Superior temporal gyrus (tissue), 1 donor: ENCODE data around the gene DSTYK.
"Not testable (repeated sequence)": the region's sequence is repeated elsewhere in the genome, so short reads cannot be mapped to it uniquely, and the experiment has no call there.

Experiments used
- DNase-seq: peaks from one replicate; pipeline ENCODE4 v3.0.0-alpha.2; 2016; ENCODE audit errors: extremely low spot score

Gene DSTYK

DNA sequence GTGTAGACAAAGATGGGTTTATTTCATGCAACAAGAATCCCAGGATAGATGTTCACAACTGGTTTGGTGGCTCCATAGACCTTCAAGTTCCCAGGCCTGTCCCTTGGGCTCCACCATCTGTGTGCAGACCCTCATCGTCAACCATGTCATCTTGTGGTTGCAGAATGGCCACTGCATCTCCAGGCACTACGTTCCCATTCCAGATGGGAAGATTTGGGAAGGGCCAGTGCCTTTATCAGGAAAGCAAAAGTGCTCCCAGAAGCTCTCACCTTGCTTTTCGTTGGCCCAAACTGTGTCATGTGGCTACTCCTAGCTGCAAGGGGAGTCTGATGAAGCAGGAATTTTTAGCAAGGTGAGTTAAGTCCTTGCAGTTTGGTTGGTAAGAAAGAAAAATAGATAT lies 29.1 kb upstream of the DSTYK start:
- DNase-seq: no peak

- DNase-seq: peak; percentile 63
These were observed 28.6 kb upstream of the DSTYK start for GRCh38 chr1:205240118-205240517.

- DNase-seq: no peak
These were observed 27.6 kb upstream of the DSTYK start for GRCh38 chr1:205239078-205239477.

DNA sequence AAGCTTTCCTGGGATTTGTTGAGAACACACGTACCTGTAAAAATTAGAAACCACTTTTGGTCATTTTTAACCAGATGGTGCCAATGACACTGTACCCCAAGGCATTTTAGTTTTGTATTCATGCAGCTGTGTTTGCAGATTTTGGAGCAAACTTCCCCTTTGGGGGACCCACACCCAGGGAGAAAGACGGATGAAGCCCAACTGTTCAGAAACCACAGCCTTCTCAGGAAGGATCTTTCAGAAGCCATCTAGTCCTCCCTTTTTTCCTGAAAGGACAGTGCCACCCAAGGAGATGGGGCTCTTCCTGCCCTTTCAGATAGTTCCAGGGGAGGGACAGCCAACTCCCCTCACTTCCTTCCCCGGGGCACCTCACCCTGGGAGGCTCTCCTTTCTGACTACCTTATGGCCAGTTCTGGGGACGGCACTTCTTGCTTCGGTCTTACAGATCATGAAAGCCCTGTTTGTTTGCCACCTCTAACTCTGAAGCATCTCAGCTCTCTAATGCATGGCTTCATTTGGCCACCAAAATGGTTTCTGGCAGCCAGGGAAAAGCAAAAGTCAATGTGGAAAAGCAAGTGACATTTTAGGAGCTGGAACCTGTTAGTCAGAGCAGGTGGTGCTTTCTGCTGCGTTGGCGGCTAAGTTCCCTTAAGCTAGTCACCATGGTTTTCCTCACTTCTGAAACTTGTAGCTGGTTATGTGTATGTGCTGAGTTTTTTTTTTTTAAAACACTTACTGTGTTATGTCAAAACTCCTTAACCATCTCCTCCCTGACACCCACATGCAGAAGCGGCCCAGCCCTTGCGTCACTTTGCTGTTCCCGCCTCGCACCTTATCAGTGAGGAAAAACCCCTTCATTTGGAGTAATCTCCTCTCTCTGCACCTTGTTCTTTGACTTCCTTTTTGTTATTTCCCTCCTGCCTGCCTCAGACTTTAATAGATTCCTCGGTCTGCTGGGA lies 26.3 kb upstream of the DSTYK start:
- peak; percentile 72 for DNase-seq

GRCh38 chr1:205236951-205237475 lies 25.5 kb upstream of the DSTYK start:
- peak; percentile 26 for DNase-seq

DNA sequence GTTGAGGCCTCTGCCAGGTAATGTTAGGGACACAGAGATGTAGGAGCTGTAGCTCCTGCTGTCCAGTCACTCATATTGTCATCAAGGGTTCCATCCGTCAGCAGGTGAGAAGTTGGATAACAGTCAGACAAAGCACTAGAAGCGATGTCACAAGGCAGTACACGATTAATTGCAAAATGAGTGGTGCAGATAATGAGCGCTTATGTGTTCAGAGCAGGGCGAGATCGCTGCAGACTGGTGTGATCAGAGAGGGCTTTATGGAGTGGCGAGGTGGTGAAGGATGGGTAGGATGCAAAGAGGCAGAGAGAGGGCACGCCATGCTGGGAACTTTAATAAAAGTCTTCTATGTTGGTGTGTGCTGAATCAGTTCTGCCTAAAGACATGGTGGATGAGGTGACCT lies 25.0 kb upstream of the DSTYK start:
- DNase-seq: peak; percentile 65

DNA sequence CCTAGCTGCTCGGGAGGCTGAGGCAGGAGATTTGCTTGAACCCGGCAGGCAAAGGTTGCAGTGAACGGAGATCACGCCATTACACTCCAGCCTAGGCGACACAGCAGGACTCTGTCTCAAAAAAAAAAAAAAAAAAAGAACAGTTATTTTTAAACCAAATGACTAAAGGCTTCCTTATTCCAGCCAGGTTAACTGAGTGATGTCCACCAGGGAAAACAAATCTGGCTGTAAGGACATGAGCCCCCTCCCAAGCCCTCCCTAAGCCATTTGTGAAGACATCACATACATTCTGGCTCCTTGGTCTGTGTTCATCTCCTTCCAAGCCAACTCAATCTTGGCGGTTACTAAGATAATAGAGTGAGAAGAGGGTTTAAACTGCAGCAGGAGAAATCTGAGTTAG lies 24.4 kb upstream of the DSTYK start:
- no peak for DNase-seq

DNA sequence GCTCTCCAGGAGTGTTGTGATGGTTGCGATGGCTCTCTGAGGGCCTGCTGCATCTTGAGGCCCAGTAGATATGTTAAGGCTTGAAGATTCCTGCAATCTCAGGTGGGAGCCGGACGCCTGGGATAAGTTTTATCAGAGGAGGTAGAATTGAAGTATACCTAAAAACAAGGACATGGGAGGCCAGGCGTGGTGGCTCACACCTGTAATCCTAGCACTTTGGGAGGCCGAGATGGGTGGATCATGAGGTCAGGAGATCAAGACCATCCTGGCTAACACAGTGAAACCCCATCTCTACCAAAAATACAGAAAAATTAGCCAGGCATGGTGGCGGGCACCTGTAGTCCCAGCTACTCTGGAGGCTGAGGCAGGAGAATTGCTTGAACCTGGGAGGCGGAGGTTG lies 22.5 kb upstream of the DSTYK start:
- not testable (repeated sequence) for DNase-seq

- DNase-seq: no peak
These were observed 21.5 kb upstream of the DSTYK start for GRCh38 chr1:205232945-205233397.

DNA sequence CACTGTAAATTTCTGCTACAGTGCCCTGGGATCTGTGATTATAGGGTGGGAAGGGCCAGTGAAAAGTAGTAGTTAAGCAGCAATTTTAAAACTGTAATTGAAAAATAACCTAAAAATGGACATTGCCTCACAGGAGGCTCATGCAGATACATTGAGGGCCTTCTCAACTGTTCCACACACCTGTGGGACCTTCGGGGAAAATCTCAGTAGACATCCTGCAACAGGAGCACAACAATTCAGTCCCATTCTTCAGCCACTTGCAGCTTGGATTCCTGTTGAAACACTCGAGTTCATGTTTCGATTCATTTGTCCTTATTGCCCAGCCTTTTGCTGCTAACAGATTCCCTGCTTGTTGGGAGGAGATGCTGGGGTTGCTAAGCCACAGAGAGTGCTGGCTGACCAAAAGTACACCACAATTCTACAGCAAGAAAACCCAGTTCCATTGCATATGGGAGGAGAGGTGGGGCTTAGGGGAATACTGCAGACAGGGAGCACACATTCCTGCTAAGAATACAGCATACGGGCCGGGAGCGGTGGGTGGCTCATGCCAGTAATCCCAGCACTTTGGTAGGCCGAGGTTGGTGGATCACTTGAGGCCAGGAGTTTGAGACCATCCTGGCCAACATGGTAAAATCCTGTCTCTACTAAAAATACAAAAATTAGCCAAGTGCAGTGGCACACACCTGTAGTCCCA lies 20.8 kb upstream of the DSTYK start:
- peak; percentile 52 for DNase-seq

GRCh38 chr1:205230982-205231381 lies 19.5 kb upstream of the DSTYK start:
- DNase-seq: peak; percentile 72

- peak; percentile 78 for DNase-seq
These were observed 18.6 kb upstream of the DSTYK start for GRCh38 chr1:205229916-205230700.

DNA sequence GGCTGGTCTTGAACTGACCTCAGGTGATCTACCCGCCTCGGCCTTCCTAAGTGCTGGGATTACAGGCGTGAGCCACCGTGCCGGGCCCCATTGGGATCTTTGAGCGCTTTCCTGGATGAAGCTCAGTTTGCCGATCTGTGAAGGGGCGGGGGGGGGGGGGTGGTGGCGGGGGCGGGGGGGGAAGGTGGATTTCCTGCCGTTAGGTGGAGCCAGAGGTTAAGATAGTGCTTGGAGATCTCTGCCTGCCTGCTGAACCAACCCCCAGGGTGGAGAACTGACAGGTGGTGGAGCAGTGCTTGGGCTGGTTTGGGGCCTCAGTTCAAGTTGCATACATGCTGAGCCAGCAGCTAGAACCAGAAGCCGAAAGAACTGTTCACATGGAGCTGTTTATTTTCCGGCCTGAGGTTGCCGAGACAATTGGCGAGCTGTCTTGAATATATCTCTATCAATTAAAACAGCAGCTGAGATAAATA lies 17.9 kb upstream of the DSTYK start:
- peak; percentile 87 for DNase-seq

DNA sequence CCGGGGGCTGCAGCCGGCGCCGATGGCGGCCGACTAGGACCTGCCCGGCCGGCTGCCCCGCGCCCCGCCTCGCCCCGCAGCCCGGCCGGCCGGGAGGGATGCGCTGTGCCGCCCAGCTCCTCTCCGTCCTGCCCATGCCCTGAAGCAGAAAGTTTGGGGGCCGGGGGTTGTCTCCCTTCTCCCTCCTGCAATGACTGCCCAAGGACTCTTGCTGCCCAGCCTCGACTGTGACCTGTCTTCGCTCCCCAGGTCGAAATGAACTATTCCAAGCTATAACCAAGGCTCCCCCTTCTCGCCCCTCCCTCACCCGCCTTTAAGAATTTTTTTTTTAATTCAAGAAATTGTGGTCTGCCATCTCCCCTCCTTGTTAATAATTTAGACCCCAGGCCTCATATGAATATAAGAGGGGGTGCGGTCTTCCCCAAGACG lies 16.6 kb upstream of the DSTYK start:
- DNase-seq: no peak

DNA sequence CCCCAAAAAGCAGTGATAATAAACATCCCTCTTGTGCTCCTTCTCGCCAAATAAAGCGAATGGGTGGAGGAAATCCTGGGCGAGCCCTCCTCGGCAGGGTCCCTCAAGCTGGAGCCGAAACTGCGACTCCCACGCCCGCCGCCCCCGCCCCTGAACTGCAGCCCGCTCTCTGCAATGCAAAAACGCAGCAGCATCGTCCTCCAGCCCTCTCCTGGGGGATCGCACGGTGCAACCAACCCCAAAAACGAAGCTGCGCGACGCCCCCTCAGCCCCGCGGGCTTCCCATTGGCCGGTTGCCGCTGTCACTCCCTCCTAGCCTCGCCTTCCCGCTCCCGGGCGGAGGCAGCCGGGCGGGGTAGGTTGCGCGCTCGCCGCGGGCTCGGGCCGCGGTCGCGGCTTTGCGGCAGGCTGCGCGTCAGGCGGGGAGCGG lies 16.1 kb upstream of the DSTYK start, which contains the start of gene TMCC2:
Gene TMCC2, plus strand, starts transcription at position 363 of the 430 bp plus-strand sequence. CDS start 619 bp downstream, outside the sequence.
- peak; percentile 97 for DNase-seq

DNA sequence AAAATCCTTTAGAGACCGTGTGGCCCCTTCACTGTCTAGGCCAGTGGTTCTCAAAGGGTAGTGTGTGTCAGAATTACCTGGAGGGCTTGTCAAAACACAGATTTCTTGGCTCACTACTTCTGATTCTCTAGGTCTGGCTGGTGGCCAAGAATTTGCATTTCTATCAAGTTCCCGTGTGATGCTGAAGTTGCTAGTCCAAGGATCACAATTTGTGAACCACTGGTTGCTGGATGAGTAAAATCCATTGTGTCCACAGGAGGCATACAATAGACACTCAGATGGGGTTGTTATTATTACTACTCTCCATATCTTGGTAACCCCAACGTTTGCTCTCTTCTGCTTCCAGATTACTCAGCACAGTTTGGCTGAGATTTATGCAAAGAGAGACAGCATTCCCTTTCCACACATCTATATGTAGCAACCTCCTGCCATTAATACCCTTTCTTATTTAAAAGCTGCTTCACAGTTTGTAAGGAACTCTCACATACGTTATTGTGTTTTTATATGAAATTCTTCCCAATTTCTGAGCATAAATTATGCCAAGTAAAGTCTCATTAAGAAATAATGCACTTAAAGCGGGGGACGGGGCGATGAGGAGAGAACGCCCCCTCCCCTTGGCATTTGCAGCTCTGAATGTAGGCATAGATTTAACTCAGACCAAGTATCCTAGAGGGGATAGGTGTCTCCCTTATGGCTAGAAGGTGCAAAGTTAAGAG lies 15.5 kb upstream of the DSTYK start:
- DNase-seq: peak; percentile 72

GRCh38 chr1:205225901-205226765 lies 14.6 kb upstream of the DSTYK start:
- DNase-seq: peak; percentile 31

DNA sequence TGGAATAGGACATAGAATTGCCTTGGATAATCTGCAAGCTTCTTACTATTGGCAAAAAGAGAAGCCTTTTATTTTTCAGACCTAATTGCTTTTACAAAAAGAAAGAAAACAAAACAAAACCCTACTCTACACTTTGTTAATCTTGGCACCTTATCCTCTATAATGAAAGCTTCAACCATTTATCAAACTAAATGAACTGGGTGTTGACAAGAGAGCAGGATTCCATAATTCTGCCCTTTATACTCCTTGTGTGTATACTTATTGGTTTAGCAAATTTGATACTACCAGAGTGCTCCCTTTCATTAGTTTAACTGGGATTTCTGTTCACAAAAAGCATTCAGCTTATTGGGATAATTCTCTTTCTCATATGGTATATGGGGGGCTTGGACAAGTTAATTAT lies 13.2 kb upstream of the DSTYK start:
- no peak for DNase-seq

- no peak for DNase-seq
These were observed 8.9 kb upstream of the DSTYK start for GRCh38 chr1:205220421-205220820.

GRCh38 chr1:205217418-205217817 lies 5.9 kb upstream of the DSTYK start:
- DNase-seq: peak; percentile 62
